Activated T-helper 1 cell treated with anti-CD3 and anti-CD28 coated beads, Interleukin-2, amount 50 U/mL, for 16 hours (primary cell): ENCODE measurements around the gene ANKLE2.
A peak's percentile ranks its signal among the peaks of the same experiment; 100 is the strongest.
"Not testable (repeated sequence)": the region's sequence is repeated elsewhere in the genome, so short reads cannot be mapped to it uniquely, and the experiment has no call there.

Experiments
- DNase-seq, 2 donors: peaks; one replicate each; pipeline ENCODE4 v3.0.0-alpha.2; 2020; ENCODE audit warnings: low read depth in 1 of 2, low spot score in 1 of 2

ANKLE2 gene

DNA sequence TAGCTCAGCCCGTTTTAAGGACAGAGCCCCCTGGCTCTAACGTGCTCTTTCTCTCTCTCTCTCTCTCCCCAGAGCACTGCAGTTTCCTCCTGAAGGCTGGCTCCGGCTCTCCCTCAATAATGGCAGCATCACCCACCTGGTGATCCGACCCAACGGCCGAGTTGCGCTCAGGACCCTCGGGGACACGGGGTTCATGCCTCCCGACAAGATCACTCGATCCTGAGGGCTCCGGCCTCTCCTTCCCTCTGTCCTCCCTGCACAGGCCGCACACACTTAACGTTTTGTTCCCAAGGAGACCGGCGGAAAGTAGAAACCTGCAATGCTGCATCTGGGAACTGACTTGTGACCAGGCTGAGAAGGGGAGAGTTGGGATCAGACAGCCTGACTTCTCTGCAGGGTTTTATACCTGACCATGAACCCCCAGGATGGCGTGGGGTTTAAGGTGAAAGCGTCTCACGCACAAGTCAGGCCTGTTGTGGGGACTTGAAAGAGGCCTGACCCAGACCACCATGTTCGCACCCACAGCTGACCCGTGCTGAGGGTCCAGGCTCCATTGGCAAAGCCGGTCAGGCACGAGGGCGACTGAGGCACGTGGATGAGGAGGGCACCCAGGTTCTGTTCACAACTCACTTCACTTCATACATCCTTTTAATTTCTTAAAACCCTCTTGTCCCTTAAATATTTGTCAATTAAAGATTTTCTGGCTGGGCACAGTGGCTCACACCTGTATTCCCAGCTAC, 40.9 kb downstream of the ANKLE2 start:
- no peak for DNase-seq

DNA sequence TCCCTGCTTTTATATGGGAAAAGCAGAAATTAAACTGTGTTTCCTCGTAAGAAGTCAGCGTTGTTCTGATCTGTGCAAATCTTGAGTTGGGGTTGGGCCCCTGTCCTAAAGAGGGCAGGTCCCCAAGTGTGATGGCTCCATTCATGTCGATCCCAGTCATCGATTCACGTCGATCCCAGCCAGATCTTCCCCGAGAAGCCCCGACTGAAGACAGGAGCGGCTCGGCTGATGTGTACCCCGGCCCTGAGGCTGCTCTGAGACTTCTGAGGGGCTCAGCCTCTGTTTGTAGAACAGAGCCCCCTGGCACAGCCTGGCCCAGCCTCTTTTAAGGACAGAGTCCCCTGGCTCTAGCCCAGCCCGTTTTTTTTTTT, 41.7 kb downstream of the ANKLE2 start:
- no peak for DNase-seq

DNA sequence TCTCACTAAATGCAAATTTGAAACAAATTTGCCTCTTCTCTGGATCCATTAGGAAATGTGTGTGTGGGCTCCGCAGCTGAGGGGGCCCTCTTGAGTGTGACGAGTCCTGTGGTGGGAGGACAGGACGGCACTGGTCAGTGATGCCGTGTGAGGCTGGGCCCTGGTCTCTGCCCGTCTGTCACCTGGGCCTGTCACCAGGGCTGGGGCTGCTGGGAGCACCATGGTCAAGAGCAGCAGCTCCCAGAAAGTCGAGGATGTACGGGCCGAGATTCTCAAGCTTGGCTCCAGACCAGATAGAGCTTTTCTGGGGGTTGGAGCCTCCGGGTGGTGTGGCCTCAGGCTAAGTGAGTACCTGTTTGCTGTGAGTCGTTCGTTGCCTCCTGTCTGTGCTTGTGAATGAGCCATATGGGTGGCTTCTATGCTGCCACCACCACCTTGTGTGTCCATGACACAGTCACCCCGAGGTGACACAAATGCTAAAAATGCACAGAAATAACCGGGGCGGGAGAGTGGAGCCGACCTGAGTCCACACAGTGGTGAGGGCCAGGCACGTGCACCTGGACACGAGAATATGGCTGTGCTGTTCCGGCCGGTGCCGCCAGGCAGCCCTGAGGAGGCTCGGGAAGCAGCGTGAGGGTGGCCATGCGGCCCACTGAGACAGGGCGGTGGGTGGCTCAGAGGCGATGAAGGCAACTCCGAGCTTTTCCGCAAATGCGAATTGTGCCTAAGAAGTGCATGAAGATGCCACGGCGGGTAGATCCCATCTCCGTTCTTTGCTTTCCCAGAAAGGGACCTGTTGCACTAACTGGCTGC, 42.3 kb downstream of the ANKLE2 start:
- no peak for DNase-seq

DNA sequence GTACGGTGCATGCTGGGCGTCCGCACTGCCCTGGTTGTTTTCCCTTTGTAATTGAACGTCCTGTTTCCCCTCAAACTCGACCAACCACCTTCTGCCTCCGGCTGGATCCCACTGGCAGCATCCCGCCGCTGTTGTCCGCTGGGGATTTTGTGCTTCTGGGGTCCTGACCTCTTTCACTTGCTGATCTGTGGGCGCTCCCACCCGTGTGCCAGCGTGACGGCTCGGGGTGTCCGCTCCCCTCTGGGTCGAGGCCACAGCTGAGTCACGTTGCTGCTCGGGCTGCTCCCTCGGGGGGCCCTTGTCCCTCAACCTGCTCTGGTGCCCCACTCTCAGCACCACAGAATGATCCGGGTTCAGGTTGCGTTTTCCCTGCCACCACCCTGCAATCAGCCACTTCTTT, 43.0 kb downstream of the ANKLE2 start:
- DNase-seq = no peak

DNA sequence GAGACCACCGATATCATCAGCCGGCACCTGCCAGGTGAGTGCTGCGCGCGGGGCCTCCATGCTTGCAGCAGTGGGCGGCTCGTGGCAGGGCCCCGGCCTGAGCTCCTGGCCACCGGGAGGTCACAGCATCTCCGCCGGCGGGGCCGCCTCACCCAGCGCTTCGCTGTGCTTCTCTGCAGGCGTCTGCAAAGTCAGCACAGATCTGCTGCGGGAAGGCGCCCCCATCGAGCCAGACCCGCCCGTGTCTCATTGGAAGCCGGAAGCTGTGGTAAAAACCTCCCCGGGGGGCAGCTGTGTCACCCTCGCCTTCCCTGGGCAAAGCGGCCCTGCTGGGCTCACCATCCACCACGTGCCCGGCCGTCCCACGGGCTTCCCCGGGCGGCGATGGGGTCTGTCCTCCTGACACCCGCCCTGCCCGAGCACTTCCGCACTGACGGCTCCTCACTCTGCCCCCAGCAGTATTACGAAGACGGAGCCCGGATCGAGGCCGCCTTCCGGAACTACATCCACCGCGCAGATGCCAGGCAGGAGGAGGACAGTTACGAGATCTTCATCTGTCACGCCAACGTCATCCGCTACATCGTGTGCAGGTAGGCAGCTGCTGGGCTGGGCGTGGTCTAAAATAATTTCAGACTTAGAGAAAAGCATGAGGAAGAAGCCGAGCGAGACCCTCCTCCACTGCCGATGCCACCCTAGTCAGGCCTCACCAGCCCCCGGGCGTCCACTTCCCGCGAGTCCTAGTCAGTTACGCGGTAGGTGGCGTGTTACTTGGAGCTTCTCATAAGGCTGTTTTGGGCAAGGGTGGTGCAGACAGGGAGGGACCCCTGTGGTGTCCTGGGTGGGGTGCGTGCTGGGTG, 43.9 kb downstream of the ANKLE2 start:
- no peak for DNase-seq

DNA sequence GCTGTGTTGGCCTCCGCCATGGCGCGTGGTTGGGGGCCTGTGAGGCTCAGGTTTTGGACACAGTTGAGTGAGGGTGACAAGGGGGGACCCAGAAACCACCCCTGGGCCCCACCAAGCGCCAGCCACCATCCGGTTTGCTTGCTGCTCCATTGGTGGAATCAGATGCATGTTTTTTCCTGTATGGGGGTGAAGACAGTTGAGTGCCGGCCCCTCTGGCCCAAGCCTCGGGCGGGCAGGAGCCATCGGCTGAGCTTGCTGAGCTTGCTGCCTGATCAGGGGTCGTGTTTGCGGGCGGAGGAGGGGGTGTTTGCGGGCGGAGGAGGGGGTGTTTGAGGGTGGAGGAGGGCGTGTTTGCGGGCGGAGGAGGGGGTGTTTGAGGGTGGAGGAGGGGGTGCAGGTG, 44.6 kb downstream of the ANKLE2 start:
- DNase-seq = no peak

GRCh38 chr12:132716356-132716755, 45.3 kb downstream of the ANKLE2 start:
- DNase-seq = no peak

DNA sequence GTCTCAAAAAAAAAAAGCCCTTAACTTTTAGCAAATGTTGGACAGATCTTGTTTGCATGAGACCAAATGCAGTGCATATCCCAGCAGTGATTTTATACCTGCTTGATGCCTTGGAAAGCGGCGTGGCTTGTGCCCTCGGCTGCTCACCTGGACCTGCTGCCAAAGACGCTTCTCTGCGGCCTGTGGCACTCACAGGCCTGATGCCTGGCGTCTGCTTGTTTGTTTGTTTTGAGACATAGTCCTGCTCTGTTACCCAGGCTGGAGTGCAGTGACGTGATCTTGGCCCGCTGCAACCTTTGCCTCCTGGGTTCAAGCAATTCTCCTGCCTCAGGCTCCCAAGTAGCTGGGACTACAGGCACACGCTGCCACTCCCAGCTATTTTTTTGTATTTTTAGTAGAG, 45.8 kb downstream of the ANKLE2 start:
- no peak for DNase-seq

DNA sequence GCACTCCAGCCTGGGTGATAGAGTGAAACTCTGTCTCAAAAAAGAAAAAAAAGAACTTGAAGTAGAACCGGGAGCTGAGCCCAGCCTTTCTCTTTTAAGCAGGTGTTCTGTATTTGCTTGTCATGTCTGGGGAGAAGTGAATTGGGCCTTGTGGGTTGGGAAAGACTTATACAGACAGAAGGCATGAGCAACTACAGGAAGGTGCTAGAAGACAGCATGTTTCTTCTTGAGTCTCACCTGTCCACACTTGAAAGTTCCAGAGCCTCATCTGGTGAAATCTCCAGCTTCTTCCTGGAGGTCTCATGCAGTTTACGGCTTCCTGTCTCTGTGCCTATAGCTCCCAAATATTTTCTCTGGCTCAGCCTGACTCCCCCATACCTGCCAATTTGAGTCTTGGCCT, 48.5 kb downstream of the ANKLE2 start:
- DNase-seq = no peak

DNA sequence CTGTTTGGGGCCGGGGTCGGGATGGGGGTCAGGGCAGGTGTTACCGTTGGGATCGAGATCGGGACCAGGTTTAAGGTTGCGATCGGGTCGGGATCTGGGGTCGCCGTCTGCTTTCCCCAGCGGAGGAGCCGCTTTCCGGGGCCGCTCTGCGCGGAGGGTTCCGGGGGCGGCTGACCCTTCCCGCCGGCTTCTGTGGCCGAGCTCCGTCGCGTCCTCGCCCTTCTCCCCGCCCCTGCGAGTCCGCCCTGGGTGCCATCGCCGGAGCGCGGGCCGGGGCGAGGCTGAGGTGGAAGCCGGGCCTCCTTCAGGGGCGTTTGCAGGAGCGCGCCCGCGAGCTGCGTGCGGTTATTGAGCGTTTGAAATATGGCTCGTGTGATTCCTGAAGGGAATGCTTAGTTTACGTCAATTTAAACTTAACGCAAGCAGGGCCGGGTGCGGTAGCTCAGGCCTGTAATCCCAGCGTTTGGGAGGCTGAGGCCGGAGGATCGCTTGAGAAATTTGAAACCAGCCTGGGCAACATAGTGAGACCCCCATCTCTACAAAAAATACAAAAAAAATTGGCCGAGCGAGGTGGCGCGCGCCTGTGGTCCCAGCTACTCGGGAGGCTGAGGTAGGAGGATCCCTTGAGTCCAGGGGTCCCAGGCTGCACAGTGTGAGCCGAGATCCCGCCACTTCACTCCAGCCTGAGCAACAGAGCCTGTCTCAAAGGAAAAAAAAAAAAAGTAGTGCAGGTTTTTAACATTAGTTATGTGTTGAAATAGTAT, 50.4 kb downstream of the ANKLE2 start:
- no peak for DNase-seq

DNA sequence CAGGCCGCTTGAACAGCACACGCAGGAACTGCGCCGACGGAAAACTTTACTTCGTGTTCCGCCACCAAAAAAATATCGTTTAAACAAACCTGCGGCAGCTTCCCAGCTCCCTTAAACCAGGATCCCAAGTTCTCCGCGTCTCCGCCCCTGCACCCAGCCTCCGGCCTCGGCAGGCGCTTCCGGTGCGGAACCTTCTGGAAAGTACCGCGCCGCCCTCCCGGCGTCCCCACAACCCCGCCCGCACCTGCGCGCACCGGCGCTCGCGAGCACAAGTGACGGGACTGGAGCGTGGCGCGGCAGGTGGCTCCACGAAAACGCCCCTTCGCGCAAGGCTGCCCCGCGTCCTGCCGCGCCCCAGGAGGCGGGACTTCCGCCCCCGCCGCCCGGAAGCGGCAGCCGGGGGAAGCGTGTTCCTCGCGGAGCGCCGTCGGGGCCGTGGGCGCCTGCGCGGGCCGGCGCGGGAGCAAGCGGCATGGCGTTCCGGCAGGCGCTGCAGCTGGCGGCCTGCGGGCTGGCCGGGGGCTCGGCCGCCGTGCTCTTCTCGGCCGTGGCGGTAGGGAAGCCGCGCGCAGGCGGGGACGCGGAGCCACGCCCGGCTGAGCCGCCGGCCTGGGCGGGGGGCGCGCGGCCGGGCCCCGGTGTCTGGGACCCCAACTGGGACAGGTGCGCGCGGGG, 51.1 kb downstream of the ANKLE2 start, which contains the start of gene PGAM5:
Gene PGAM5 (plus strand): TSS at position 438 of the 675 bp plus-strand sequence. CDS start 35 bp downstream, at position 473.
- DNase-seq = peak; percentile 84 to 91

DNA sequence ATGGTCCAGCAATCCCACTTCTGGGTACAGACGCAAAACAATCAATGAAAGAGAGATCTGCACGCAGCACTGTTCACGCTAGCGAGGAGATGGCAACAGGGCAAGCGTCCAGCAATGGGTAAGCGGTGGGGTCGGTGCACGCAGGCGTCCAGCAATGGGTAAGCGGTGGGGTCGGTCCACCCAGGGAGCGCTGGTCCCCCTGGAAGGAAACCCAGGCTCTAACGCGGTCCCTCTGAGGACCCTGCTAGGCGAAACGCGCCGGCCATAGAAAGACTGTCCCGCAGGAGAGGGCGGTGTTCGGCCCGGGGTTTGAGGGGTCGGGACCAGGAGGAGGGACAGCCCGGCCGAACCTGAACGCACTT, 51.6 kb downstream of the ANKLE2 start:
- no peak for DNase-seq

GRCh38 chr12:132708150-132708549, 53.5 kb downstream of the ANKLE2 start:
- no peak for DNase-seq

- no peak for DNase-seq
Observed at GRCh38 chr12:132707241-132707640, 54.4 kb downstream of the ANKLE2 start.

GRCh38 chr12:132703641-132704040, 58.0 kb downstream of the ANKLE2 start:
- no peak for DNase-seq

- DNase-seq = no peak
Observed at GRCh38 chr12:132702640-132703039, 59.0 kb downstream of the ANKLE2 start.

DNA sequence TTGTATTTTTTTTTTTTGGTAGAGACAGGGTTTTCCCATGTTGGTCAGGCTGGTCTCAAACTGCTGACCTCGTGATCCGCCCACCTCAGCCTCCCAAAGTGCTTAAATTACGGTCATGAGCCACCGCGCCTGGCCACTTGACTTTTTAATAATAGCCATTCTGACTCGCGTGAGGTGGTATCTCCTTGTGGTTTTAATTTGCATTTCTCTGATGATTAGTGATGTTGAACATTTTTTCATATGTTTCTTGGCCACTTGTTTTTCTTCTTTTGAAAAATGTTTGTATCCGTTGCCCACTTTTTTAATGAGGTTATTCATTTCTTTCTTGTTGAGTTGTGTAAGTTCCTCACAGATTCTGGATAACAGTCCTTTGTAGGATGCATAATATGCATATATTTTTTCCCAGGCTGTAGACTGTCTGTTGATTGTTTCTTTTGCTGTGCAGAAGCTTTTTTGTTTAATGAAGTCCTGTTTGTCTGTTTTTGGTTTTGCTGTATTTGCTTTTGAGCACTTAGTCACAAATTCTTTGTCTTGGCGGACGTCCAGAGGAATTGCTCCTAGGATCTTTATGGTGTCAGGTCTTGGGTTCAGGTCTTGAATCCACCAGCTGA, 61.3 kb downstream of the ANKLE2 start:
- no peak for DNase-seq

GRCh38 chr12:132698341-132698740, 63.3 kb downstream of the ANKLE2 start:
- DNase-seq = no peak

- DNase-seq = no peak
Observed at GRCh38 chr12:132695431-132695830, 66.2 kb downstream of the ANKLE2 start.

DNA sequence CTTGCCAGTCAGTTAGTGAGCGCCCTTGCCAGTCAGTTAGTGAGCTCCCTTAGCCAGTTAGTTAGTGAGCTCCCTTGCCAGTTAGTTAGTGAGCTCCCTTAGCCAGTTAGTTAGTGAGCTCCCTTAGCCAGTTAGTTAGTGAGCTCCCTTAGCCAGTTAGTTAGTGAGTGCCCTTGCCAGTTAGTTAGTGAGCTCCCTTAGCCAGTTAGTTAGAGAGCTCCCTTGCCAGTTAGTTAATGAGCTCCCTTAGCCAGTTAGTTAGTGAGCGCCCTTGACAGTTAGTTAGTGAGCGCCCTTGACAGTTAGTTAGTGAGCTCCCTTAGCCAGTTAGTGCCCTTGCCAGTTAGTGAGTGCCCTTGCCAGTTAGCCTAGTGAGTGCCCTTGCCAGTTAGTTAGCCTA, 66.7 kb downstream of the ANKLE2 start:
- DNase-seq = not testable (repeated sequence)
